HepG2 (cell line): ENCODE results near the gene PAQR7. TPM values are rescaled to one million over a fixed set of nuclear protein-coding genes. Genes with fewer than 3 reads are reported as not detected.

Experiments used
- CEBPG ChIP-seq: IDR thresholded peaks from 2 replicates; pipeline ENCODE4 v1.6.1; 2016
- CTCF ChIP-seq: sonication (generic); formaldehyde crosslinking; IDR thresholded peaks from 2 replicates; pipeline ENCODE4 v1.5.0; 2020; ENCODE audit warnings: mild to moderate bottlenecking, missing genetic modification reagents, moderate library complexity
- DNMT3B ChIP-seq: conservative IDR thresholded peaks from 2 replicates; pipeline ENCODE4 v1.6.1; 2016; ENCODE audit warnings: missing biosample characterization, control low read depth
- FLYWCH1 ChIP-seq: sonication (generic); formaldehyde crosslinking; IDR thresholded peaks from 2 replicates; pipeline ENCODE4 v1.8.1; 2023; ENCODE audit warnings: mild to moderate bottlenecking, missing genetic modification reagents
- KIAA2018 ChIP-seq: sonication (generic); formaldehyde crosslinking; IDR thresholded peaks from 2 replicates; pipeline ENCODE4 v1.5.0; 2020; ENCODE audit warnings: mild to moderate bottlenecking, missing genetic modification reagents, borderline replicate concordance
- KMT2B ChIP-seq: IDR thresholded peaks from 2 replicates; pipeline ENCODE4 v1.6.1; 2016; ENCODE audit warnings: missing genetic modification reagents, missing compliant biosample characterization
- MXD1 ChIP-seq: sonication (generic); formaldehyde crosslinking; IDR thresholded peaks from 2 replicates; pipeline ENCODE4 v1.4.0; 2020; ENCODE audit warnings: mild to moderate bottlenecking, missing genetic modification reagents
- NR2F1 ChIP-seq, 2 experiments: fragments of 450-650 bp in 1 of 2; formaldehyde crosslinking in 1 of 2; IDR thresholded peaks; 2 replicates each; pipeline versions ENCODE4 v1.5.0 to v1.6.1; 2016 to 2020; ENCODE audit warnings: mild to moderate bottlenecking in 1 of 2, missing compliant biosample characterization in 1 of 2, missing genetic modification reagents in 1 of 2, moderate library complexity in 1 of 2
- RXRA ChIP-seq: sonication (generic); formaldehyde crosslinking; IDR thresholded peaks from 2 replicates; pipeline ENCODE4 v1.5.1; 2020; ENCODE audit warnings: missing genetic modification reagents
- SUZ12 ChIP-seq: fragments of 150-350 bp; IDR thresholded peaks from 2 replicates; pipeline ENCODE4 v1.6.1; 2014; ENCODE audit warnings: low read depth, low read length
- ZBTB3 ChIP-seq: sonication (generic); formaldehyde crosslinking; IDR thresholded peaks from 2 replicates; pipeline ENCODE4 v1.4.0; 2020; ENCODE audit warnings: low read depth, mild to moderate bottlenecking, moderate library complexity, missing genetic modification reagents, borderline replicate concordance
- ZFY ChIP-seq: sonication (generic); formaldehyde crosslinking; IDR thresholded peaks from 2 replicates; pipeline ENCODE4 v1.4.0; 2020; ENCODE audit warnings: missing genetic modification reagents
- ZMAT3 ChIP-seq: sonication (generic); formaldehyde crosslinking; conservative IDR thresholded peaks from 2 replicates; pipeline ENCODE4 v1.7.0; 2021; ENCODE audit warnings: missing genetic modification reagents
- ZNF276 ChIP-seq: sonication (generic); formaldehyde crosslinking; IDR thresholded peaks from 2 replicates; pipeline ENCODE4 v1.4.0; 2020; ENCODE audit warnings: mild to moderate bottlenecking, low read depth, missing genetic modification reagents
- ZNF282 ChIP-seq: fragments of 450-650 bp; IDR thresholded peaks from 2 replicates; pipeline ENCODE4 v1.6.1; 2018; ENCODE audit not compliant: partially characterized antibody
- ZNF629 ChIP-seq: sonication (generic); formaldehyde crosslinking; conservative IDR thresholded peaks from 2 replicates; pipeline ENCODE4 v1.5.0; 2020; ENCODE audit warnings: missing genetic modification reagents
- ZNF776 ChIP-seq: sonication (generic); formaldehyde crosslinking; IDR thresholded peaks from 2 replicates; pipeline ENCODE4 v1.4.0; 2020; ENCODE audit warnings: mild to moderate bottlenecking, missing genetic modification reagents
- ZSCAN25 ChIP-seq: sonication (generic); formaldehyde crosslinking; IDR thresholded peaks from 2 replicates; pipeline ENCODE4 v1.8.0; 2022; ENCODE audit warnings: mild to moderate bottlenecking, missing genetic modification reagents
- polyA plus RNA-seq, 8 experiments: library from polyadenylated mRNA; depleted of rRNA in 3 of 8; stranded (reverse) in 7 of 8; unstranded in 1 of 8; fragments of >200 nt; fragmentation: Illumina TruSeq in 4 of 8; extraction: Trizol in 4 of 8; gene quantifications; 2 replicates each; pipeline versions ENCODE4 v1.2.1 to v1.2.3, GENCODE V29; 2011 to 2016; ENCODE audit warnings: low read depth in 4 of 8, missing spikeins in 1 of 8, mixed read lengths in 1 of 8; ENCODE audit not compliant: insufficient read depth in 1 of 8
- total RNA-seq, 5 experiments: library from RNA; depleted of rRNA; stranded (reverse); fragments of >200 nt; fragmentation: Illumina TruSeq; extraction: Trizol; gene quantifications; 2 replicates each; pipeline ENCODE4 v1.2.3, GENCODE V29; 2016; ENCODE audit warnings: low read depth in 1 of 5

The PAQR7 gene
- total and polyA plus RNA-seq, 2 of the 13 experiments (the other 11 are each of a cell fraction or from before 2014, with no cell fraction given) = 13.2 to 16.6 TPM

GRCh38 chr1:25819491-25820246, 55.8 kb downstream of the PAQR7 start, which contains the start of gene MTFR1L (continued):
- TF ChIP-seq ZNF276 (no peak), CTCF (CRISPR knock-in tag) (no peak), KMT2B (CRISPR knock-in tag) (no peak; the same call in 1 of the 2 replicates), ZNF629 (CRISPR knock-in tag) (no peak), MXD1 (CRISPR knock-in tag) (peak; percentile 37; the same call in 1 of the 2 replicates), DNMT3B (CRISPR knock-in tag) (no peak; the same call in 1 of the 2 replicates), NR2F1 (CRISPR knock-in tag; IDR thresholded peaks at IDR 0.05) (peak in 1 of 2 experiments; percentile 15; a peak in 1 of 4 replicates), ZNF776 (CRISPR knock-in tag) (peak; percentile 75; the same call in 1 of the 2 replicates), ZNF282 (no peak), SUZ12 (no peak), ZMAT3 (0 out of 2 replicates have a peak, but pooled peaks have one; percentile 47), FLYWCH1 (CRISPR knock-in tag) (no peak), RXRA (peak; percentile 87), ZBTB3 (no peak), ZFY (CRISPR knock-in tag) (no peak; the same call in 1 of the 2 replicates), ZSCAN25 (CRISPR knock-in tag) (no peak), KIAA2018 (0 out of 2 replicates have a peak, but pooled peaks have one; percentile 74), CEBPG (CRISPR knock-in tag) (no peak)
